ENCODE results near the gene ATP9B. TPM values are rescaled to one million over a fixed set of nuclear protein-coding genes. Genes with fewer than 3 reads are reported as not detected.
"Not testable (repeated sequence)": the region's sequence is repeated elsewhere in the genome, so short reads cannot be mapped to it uniquely, and the experiment has no call there.

Gene ATP9B
- total and polyA plus RNA-seq, 9 donors, result 11.2 to 31.2 (median 16.0) TPM

DNA sequence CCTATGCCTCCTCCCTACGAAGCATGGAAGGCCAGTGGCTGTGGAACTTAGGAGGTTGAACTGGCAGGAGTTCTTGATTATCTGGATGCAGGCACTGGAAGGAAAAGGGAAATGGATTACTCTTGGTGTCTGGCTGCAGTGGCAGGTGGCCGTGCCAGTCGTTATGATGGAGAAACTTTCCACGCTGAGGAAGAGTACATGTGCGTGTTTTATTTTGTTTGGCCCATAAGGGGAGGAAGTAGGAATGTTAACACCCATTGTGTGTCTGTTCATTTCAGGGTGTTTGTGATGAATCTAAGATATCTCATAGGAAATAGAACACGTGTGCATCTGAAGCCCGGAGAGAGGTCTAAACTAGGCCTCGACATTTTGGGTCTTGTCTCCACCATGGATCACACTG, 203.7 kb downstream of the ATP9B start:
- H3K27me3 ChIP-seq (ENCODE audit: control insufficient read depth, insufficient read depth, low read length), result no peaks in the 10 kb centered on the region
- DNase-seq, result no peak
- no peak overlapping the region for H3K4me3 ChIP-seq (ENCODE audit: low read length)
- no peaks in the 10 kb centered on the region for H3K4me1 ChIP-seq (ENCODE audit: control insufficient read depth, insufficient read depth, low read length)
- peaks cover 7% of the 10 kb centered on the region for H3K36me3 ChIP-seq (ENCODE audit: control insufficient read depth, insufficient read depth, low read length)
- no peaks in the 10 kb centered on the region for H3K9me3 ChIP-seq (replicated peaks; ENCODE audit: control insufficient read depth, low read depth, low read length)
- no peak overlapping the region for H3K27ac ChIP-seq (ENCODE audit: low read length)
- 61% methylated on average over 5 of the region's 8 CpGs for WGBS (ENCODE audit: insufficient coverage)

DNA sequence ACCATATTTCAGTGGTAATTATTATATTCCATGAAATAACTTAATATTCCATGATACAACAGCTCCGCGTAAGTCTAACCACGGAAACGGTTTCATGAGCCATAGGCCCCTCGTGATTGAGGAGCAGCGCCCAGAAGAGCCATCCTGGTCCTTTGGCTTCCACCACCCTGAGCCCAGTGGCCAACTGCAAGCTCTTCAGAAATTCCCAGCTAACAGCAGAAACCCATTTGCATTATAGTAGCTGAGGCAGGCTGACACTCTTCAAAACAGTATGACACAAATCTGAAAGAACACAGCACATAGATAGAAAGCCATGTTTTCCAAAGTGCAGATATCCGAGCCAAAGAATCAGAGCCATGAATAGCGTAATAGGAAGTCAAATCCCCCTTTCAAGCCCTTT, 205.6 kb downstream of the ATP9B start:
- H3K9me3 ChIP-seq (replicated peaks; ENCODE audit: control insufficient read depth, low read depth, low read length), result no peaks in the 10 kb centered on the region
- H3K4me1 ChIP-seq (ENCODE audit: control insufficient read depth, insufficient read depth, low read length), result no peaks in the 10 kb centered on the region
- H3K27ac ChIP-seq (ENCODE audit: low read length), result no peak overlapping the region
- peaks cover 8% of the 10 kb centered on the region for H3K36me3 ChIP-seq (ENCODE audit: control insufficient read depth, insufficient read depth, low read length)
- H3K27me3 ChIP-seq (ENCODE audit: control insufficient read depth, insufficient read depth, low read length), result no peaks in the 10 kb centered on the region
- DNase-seq, result no peak
- no peak overlapping the region for H3K4me3 ChIP-seq (ENCODE audit: low read length)
- 86% methylated on average over 7 of the region's 8 CpGs for WGBS (ENCODE audit: insufficient coverage)

DNA sequence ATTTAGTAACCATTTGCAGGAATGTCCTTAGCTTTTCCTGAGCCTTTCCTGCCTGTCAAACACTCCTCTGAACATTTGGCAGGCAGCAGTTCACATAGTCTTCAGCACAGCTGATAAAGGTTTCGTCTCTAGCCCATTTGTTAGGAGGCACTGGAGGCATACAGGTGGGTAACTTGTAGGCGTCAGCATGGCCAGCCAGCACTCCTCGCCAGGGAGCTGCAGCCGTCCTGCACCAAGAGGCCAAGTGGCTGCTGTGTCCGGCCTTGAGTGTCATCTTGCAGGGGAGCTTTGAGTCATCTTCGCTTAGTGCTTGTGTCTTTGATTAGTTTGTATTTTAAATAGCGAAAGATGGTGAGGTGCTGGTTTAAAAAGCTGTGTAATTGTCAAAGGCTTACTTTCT, 206.3 kb downstream of the ATP9B start:
- no peaks in the 10 kb centered on the region for H3K9me3 ChIP-seq (replicated peaks; ENCODE audit: control insufficient read depth, low read depth, low read length)
- 74% methylated on average over 2 of the region's 7 CpGs for WGBS (ENCODE audit: insufficient coverage)
- H3K4me3 ChIP-seq (ENCODE audit: low read length), result no peak overlapping the region
- H3K27me3 ChIP-seq (ENCODE audit: control insufficient read depth, insufficient read depth, low read length), result no peaks in the 10 kb centered on the region
- peaks cover 7% of the 10 kb centered on the region for H3K36me3 ChIP-seq (ENCODE audit: control insufficient read depth, insufficient read depth, low read length)
- DNase-seq, result no peak
- H3K4me1 ChIP-seq (ENCODE audit: control insufficient read depth, insufficient read depth, low read length), result no peaks in the 10 kb centered on the region
- H3K27ac ChIP-seq (ENCODE audit: low read length), result no peak overlapping the region

DNA sequence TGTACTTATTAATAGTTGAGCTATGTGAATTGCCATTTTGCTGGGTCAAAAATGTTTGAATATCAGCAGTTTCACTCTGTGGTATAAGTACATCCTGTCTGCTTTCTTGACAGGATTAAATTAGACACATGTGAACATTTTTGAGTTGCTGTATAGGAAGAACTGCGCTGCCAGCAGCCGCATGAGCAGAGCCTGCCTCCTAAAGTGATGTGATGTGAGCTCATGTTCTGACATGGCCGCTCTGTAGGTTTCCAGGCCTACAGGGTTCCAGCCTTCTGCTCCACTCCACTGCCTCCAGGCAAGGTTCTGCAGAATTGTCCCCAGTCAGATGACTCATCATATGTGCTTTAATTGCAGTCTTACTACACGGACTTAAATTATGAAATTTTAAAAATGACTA, 206.8 kb downstream of the ATP9B start:
- peak; percentile 33 for DNase-seq
- no peaks in the 10 kb centered on the region for H3K27me3 ChIP-seq (ENCODE audit: control insufficient read depth, insufficient read depth, low read length)
- no peak overlapping the region for H3K4me3 ChIP-seq (ENCODE audit: low read length)
- H3K9me3 ChIP-seq (replicated peaks; ENCODE audit: control insufficient read depth, low read depth, low read length), result no peaks in the 10 kb centered on the region
- WGBS (ENCODE audit: insufficient coverage), result 70% methylated on average over 2 of the region's 4 CpGs
- no peak overlapping the region for H3K27ac ChIP-seq (ENCODE audit: low read length)
- no peaks in the 10 kb centered on the region for H3K4me1 ChIP-seq (ENCODE audit: control insufficient read depth, insufficient read depth, low read length)
- peaks cover 7% of the 10 kb centered on the region for H3K36me3 ChIP-seq (ENCODE audit: control insufficient read depth, insufficient read depth, low read length)

DNA sequence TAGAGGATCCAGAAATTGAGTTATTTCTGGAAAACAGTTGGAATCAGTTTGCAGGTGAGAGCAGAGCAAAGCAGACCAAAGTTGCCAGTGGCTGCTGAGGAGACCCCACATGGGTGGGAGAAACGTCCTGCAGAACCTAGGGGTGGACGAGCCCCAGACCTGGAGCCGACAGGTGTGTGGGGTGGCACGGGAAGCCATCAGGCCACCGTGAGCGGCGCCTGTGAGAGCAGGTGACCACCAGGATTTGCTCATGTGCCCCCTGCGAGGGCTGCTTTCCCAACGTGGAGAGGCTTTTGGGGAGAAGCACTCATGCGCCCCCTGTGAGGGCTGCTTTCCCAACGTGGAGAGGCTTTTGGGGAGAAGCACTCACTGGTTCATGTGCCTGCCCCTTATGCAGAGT, 209.7 kb downstream of the ATP9B start:
- no peaks in the 10 kb centered on the region for H3K9me3 ChIP-seq (replicated peaks; ENCODE audit: control insufficient read depth, low read depth, low read length)
- WGBS (ENCODE audit: insufficient coverage), result 92% methylated on average over 11 of the region's 11 CpGs
- no peak overlapping the region for H3K27ac ChIP-seq (ENCODE audit: low read length)
- H3K27me3 ChIP-seq (ENCODE audit: control insufficient read depth, insufficient read depth, low read length), result no peaks in the 10 kb centered on the region
- no peak overlapping the region for H3K4me3 ChIP-seq (ENCODE audit: low read length)
- no peaks in the 10 kb centered on the region for H3K4me1 ChIP-seq (ENCODE audit: control insufficient read depth, insufficient read depth, low read length)
- peaks cover 7% of the 10 kb centered on the region for H3K36me3 ChIP-seq (ENCODE audit: control insufficient read depth, insufficient read depth, low read length)
- no peak for DNase-seq

DNA sequence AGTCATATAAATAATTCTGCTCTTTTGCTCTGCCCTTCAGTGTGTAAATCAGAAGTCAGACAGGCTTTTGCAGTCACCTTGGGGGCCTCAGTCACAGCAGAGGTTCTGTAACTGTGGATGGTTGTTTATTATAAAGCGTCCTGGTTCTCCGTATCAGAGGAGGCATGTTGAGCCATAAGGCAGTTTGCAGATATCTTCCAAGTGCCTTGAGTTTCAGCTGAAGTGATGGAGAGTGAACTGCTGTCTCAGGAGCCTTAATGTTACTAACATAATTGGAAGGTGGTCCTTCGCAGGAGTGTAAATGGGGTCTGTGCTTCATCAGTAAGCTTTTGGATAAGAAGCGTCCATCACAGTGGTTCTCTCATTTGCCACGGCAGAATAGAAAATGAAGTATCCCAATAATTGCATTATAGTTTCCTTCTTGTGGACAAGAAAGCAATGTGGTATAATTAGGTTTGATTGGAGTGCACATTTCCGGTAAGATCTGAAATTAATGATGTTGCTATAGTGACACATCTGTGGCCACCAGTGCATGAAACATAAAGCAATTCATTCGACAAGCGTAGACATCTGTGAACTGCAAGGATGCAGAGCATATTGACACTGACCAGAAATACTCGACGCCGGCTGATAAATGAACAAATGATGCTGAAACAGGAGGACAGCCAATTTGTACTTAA, 214.1 kb downstream of the ATP9B start:
- DNase-seq, result no peak
- 86% methylated on average over 8 of the region's 11 CpGs for WGBS (ENCODE audit: insufficient coverage)
- Histone ChIP-seq H3K9me3 (replicated peaks; ENCODE audit: control insufficient read depth, low read depth, low read length) (no peaks in the 10 kb centered on the region), H3K4me1 (ENCODE audit: control insufficient read depth, insufficient read depth, low read length) (no peaks in the 10 kb centered on the region), H3K4me3 (ENCODE audit: low read length) (no peak overlapping the region), H3K27ac (ENCODE audit: low read length) (no peak overlapping the region), H3K27me3 (ENCODE audit: control insufficient read depth, insufficient read depth, low read length) (no peaks in the 10 kb centered on the region), H3K36me3 (ENCODE audit: control insufficient read depth, insufficient read depth, low read length) (peaks cover 7% of the 10 kb centered on the region)

DNA sequence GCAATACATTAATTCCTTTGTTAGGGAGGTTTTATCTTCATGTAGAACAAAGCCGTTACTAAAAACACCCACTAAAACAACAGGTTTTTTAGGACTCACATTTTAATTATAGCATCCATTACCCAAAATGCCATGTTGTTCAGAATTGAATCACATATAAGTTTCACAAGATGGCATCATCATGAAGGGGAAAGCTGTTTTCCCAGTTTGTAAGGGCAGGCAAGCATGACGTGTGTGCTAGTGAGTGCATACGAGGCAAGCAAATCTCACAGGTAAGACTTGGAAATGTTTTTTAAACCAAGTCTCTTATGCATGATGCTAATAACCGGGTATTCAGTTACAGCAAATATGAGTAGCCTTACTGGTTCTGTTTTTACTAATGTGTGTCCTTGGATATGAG, 214.7 kb downstream of the ATP9B start:
- 73% methylated on average over 3 of the region's 4 CpGs for WGBS (ENCODE audit: insufficient coverage)
- no peaks in the 10 kb centered on the region for H3K4me1 ChIP-seq (ENCODE audit: control insufficient read depth, insufficient read depth, low read length)
- no peaks in the 10 kb centered on the region for H3K27me3 ChIP-seq (ENCODE audit: control insufficient read depth, insufficient read depth, low read length)

DNA sequence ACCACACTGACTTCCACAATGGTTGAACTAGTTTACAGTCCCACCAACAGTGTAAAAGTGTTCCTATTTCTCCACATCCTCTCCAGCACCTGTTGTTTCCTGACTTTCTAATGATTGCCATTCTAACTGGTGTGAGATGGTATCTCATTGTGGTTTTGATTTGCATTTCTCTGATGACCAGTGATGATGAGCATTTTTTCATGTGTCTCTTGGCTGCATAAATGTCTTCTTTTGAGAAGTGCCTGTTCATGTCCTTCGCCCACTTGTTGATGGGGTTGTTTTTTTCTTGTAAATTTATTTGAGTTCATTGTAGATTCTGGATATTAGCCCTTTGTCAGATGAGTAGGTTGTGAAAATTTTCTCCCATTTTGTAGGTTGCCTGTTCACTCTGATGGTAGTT, 216.0 kb downstream of the ATP9B start:
- H3K36me3 ChIP-seq (ENCODE audit: control insufficient read depth, insufficient read depth, low read length); H3K9me3 ChIP-seq (replicated peaks; ENCODE audit: control insufficient read depth, low read depth, low read length); H3K27me3 ChIP-seq (ENCODE audit: control insufficient read depth, insufficient read depth, low read length); H3K27ac ChIP-seq (ENCODE audit: low read length); DNase-seq; H3K4me1 ChIP-seq (ENCODE audit: control insufficient read depth, insufficient read depth, low read length); H3K4me3 ChIP-seq (ENCODE audit: low read length): not testable (repeated sequence)
- WGBS (ENCODE audit: insufficient coverage), result no CpG with 5 or more reads among the region's 1 CpG

More for the DNA sequence above, 214.7 kb downstream of the ATP9B start:
- H3K27ac ChIP-seq (ENCODE audit: low read length), result no peak overlapping the region
- peaks cover 5% of the 10 kb centered on the region for H3K36me3 ChIP-seq (ENCODE audit: control insufficient read depth, insufficient read depth, low read length)
- no peak overlapping the region for H3K4me3 ChIP-seq (ENCODE audit: low read length)
- no peak for DNase-seq
- H3K9me3 ChIP-seq (replicated peaks; ENCODE audit: control insufficient read depth, low read depth, low read length), result no peaks in the 10 kb centered on the region

DNA sequence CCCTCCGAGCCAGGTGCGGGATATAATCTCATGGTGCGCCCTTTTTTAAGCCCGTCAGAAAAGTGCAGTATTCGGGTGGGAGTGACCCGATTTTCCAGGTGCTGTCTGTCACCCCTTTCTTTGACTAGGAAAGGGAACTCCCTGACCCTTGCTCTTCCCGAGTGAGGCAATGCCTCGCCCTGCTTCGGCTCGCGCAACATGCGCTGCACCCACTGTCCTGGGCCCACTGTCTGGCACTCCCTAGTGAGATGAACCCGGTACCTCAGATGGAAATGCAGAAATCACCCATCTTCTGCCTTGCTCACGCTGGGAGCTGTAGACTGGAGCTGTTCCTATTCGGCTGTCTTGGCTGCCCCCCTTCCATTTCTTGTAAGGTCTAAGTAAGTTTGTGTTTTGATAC, 221.2 kb downstream of the ATP9B start:
- H3K36me3 ChIP-seq (ENCODE audit: control insufficient read depth, insufficient read depth, low read length); H3K9me3 ChIP-seq (replicated peaks; ENCODE audit: control insufficient read depth, low read depth, low read length); DNase-seq; H3K27ac ChIP-seq (ENCODE audit: low read length); H3K27me3 ChIP-seq (ENCODE audit: control insufficient read depth, insufficient read depth, low read length); H3K4me1 ChIP-seq (ENCODE audit: control insufficient read depth, insufficient read depth, low read length); H3K4me3 ChIP-seq (ENCODE audit: low read length): not testable (repeated sequence)
- 95% methylated on average over 10 of the region's 15 CpGs for WGBS (ENCODE audit: insufficient coverage)

DNA sequence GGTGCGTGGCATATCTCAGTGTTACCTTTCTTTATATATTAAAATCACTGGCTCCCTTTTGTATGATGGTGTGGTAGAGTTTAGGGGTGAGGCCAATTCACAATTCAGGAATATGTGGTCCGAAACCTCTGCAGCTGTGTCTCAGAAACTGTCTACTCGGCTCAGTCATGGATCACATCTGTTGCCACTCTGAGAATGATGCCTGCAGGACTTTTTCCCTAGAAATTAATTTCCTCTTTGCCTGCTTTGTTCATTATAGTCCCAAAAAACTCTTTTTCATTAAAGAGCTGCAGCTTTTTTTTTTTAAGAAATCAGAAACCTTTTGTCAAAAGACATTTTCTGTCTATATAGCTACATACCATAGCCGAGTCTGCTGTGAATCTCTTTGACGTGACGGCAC, 221.7 kb downstream of the ATP9B start:
- Histone ChIP-seq H3K27me3 (ENCODE audit: control insufficient read depth, insufficient read depth, low read length) (no peaks in the 10 kb centered on the region), H3K27ac (ENCODE audit: low read length) (no peak overlapping the region), H3K4me3 (ENCODE audit: low read length) (no peak overlapping the region), H3K36me3 (ENCODE audit: control insufficient read depth, insufficient read depth, low read length) (peaks cover 10% of the 10 kb centered on the region), H3K9me3 (replicated peaks; ENCODE audit: control insufficient read depth, low read depth, low read length) (no peaks in the 10 kb centered on the region), H3K4me1 (ENCODE audit: control insufficient read depth, insufficient read depth, low read length) (no peaks in the 10 kb centered on the region)
- WGBS (ENCODE audit: insufficient coverage), result 43% methylated on average over 1 of the region's 6 CpGs
- DNase-seq, result no peak

DNA sequence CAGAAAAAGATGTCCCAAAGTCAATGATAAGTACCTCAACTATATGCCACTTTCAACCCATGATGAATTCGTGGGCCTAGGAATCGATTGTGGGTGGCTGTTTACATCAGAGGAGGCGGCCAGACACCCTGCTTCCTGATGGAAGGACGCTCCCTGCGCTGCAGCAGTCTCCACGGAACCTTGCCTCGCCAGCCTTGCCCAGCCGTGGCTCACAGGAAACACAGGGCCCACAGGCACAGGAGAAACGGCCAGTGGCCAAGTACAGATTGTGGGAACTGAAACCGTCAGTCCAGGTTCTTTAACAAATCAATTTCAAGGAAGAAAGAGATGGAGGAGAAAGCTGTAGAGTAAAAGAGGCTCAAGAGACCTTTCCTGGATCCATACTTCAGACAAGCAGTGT, 225.0 kb downstream of the ATP9B start:
- no peaks in the 10 kb centered on the region for H3K27me3 ChIP-seq (ENCODE audit: control insufficient read depth, insufficient read depth, low read length)
- H3K27ac ChIP-seq (ENCODE audit: low read length), result no peak overlapping the region
- no peaks in the 10 kb centered on the region for H3K4me1 ChIP-seq (ENCODE audit: control insufficient read depth, insufficient read depth, low read length)
- WGBS (ENCODE audit: insufficient coverage), result 77% methylated on average over 9 of the region's 10 CpGs
- H3K9me3 ChIP-seq (replicated peaks; ENCODE audit: control insufficient read depth, low read depth, low read length), result no peaks in the 10 kb centered on the region
- DNase-seq, result no peak
- H3K4me3 ChIP-seq (ENCODE audit: low read length), result no peak overlapping the region
- H3K36me3 ChIP-seq (ENCODE audit: control insufficient read depth, insufficient read depth, low read length), result peaks cover 10% of the 10 kb centered on the region
